GM23338 (cell line): ENCODE results near the gene EML4. TPM values are rescaled to one million over a fixed set of nuclear protein-coding genes. Genes with fewer than 3 reads are reported as not detected.

ENCODE experiments used
- ATAC-seq: fragments of 200-7000 bp; cut with Tn5 transposase; 3 replicates; pipeline ENCODE4 v1.9.1; 2020
- DNase-seq: peaks from one replicate; pipeline ENCODE4 v3.0.0-alpha.2; 2015; ENCODE audit warnings: low spot score
- H2AFZ ChIP-seq: fragments of 200-600 bp; sonication (generic); 2 replicates; pipeline ENCODE4 v1.8.0; 2016; ENCODE audit warnings: antibody characterized with exemption, mild to moderate bottlenecking, moderate library complexity
- H3F3A ChIP-seq: fragments of 200-600 bp; sonication (generic); replicated peaks from 2 replicates; pipeline ENCODE4 v1.8.0; 2017; ENCODE audit warnings: antibody characterized with exemption, mixed run types, low read depth
- H3K27ac ChIP-seq: fragments of 200-600 bp; sonication (generic); 2 replicates; pipeline ENCODE4 v1.6.1; 2016; ENCODE audit warnings: low read depth
- H3K27me3 ChIP-seq: fragments of 200-600 bp; sonication (generic); 2 replicates; pipeline ENCODE4 v1.8.0; 2016; ENCODE audit warnings: mild to moderate bottlenecking, mixed run types, moderate library complexity; ENCODE audit not compliant: insufficient read depth
- H3K36me3 ChIP-seq: fragments of 200-600 bp; sonication (generic); 2 replicates; pipeline ENCODE4 v1.8.0; 2016; ENCODE audit warnings: mild to moderate bottlenecking; ENCODE audit not compliant: insufficient read depth
- H3K4me1 ChIP-seq: fragments of 200-600 bp; sonication (generic); 2 replicates; pipeline ENCODE4 v1.8.0; 2016; ENCODE audit warnings: mild to moderate bottlenecking, moderate library complexity; ENCODE audit not compliant: insufficient read depth
- H3K4me2 ChIP-seq: fragments of 200-600 bp; sonication (generic); 2 replicates; pipeline ENCODE4 v1.7.1; 2017; ENCODE audit warnings: mixed run types
- H3K4me3 ChIP-seq: fragments of 200-600 bp; sonication (generic); 2 replicates; pipeline ENCODE4 v1.6.1; 2016; ENCODE audit warnings: mixed run types
- H3K79me2 ChIP-seq: fragments of 200-600 bp; sonication (generic); replicated peaks from 2 replicates; pipeline ENCODE4 v1.8.0; 2017; ENCODE audit warnings: mild to moderate bottlenecking; ENCODE audit not compliant: insufficient read depth
- H3K9me2 ChIP-seq: fragments of 200-600 bp; sonication (generic); 2 replicates; pipeline ENCODE4 v1.8.0; 2017; ENCODE audit not compliant: insufficient read depth
- H4K20me1 ChIP-seq: fragments of 200-600 bp; sonication (generic); replicated peaks from 2 replicates; pipeline ENCODE4 v1.8.0; 2017; ENCODE audit warnings: mild to moderate bottlenecking; ENCODE audit not compliant: insufficient read depth
- H3K27ac Mint-ChIP-seq: 2 replicates; pipeline ENCODE4 v1.8.0; 2020; ENCODE audit warnings: inconsistent platforms, mild to moderate bottlenecking, moderate library complexity, mixed read lengths
- H3K27me3 Mint-ChIP-seq: 3 replicates; pipeline ENCODE4 v1.8.0; 2022; ENCODE audit warnings: low read depth, mild to moderate bottlenecking, moderate library complexity, mixed read lengths, inconsistent platforms; ENCODE audit not compliant: insufficient read depth, poor library complexity
- H3K36me3 Mint-ChIP-seq: 3 replicates; pipeline ENCODE4 v1.8.0; 2021; ENCODE audit warnings: low read depth, mild to moderate bottlenecking, inconsistent platforms, moderate library complexity, mixed read lengths
- H3K4me1 Mint-ChIP-seq: 3 replicates; pipeline ENCODE4 v1.8.0; 2020; ENCODE audit warnings: mild to moderate bottlenecking, inconsistent platforms, mixed read lengths
- H3K4me3 Mint-ChIP-seq: 3 replicates; pipeline ENCODE4 v1.8.0; 2021; ENCODE audit warnings: moderate library complexity, mild to moderate bottlenecking, inconsistent platforms, mixed read lengths
- H3K9me3 Mint-ChIP-seq: 3 replicates; pipeline ENCODE4 v1.8.0; 2020; ENCODE audit warnings: moderate library complexity, mild to moderate bottlenecking, inconsistent platforms, mixed read lengths
- EZH2phosphoT487 ChIP-seq: fragments of 200-600 bp; sonication (generic); IDR thresholded peaks from one replicate; pipeline ENCODE4 v1.8.1; 2018; ENCODE audit warnings: antibody characterized with exemption; ENCODE audit not compliant: unreplicated experiment
- REST ChIP-seq: IDR thresholded peaks from one replicate; pipeline ENCODE4 v1.6.1; 2018; ENCODE audit warnings: antibody characterized with exemption; ENCODE audit not compliant: unreplicated experiment
- ZNF114 ChIP-seq: fragments of 250-450 bp; sonication (Bioruptor Pico); IDR thresholded peaks from 2 replicates; pipeline ENCODE4 v1.5.0; 2020; ENCODE audit warnings: mild to moderate bottlenecking, moderate library complexity
- polyA plus RNA-seq: library from polyadenylated mRNA; unstranded; fragments of >200 nt; fragmentation: Nextera tagmentation; extraction: Ambion mirVana; gene quantifications from 2 replicates; pipeline ENCODE4 v1.2.1, GENCODE V29; 2016
- total RNA-seq: library from RNA; depleted of rRNA; stranded (reverse); fragments of >200 nt; shearing (Covaris generic); gene quantifications from 2 replicates; pipeline ENCODE4 v1.2.3, GENCODE V29; 2014
- TF ChIP-seq, protein P1 (sequence below), 2 experiments: fragments of 200-600 bp in 1 of 2; sonication (generic) in 1 of 2; conservative IDR thresholded peaks; 2 replicates each; pipeline versions ENCODE4 v1.5.1 to v1.6.1; 2016 to 2017; ENCODE audit warnings: antibody characterized with exemption in 2 of 2, low read depth in 2 of 2, mild to moderate bottlenecking in 2 of 2, moderate library complexity in 1 of 2

The EML4 gene
- total and polyA plus RNA-seq, 2 experiments from 2014 or later: 65.3 to 115 TPM

DNA sequence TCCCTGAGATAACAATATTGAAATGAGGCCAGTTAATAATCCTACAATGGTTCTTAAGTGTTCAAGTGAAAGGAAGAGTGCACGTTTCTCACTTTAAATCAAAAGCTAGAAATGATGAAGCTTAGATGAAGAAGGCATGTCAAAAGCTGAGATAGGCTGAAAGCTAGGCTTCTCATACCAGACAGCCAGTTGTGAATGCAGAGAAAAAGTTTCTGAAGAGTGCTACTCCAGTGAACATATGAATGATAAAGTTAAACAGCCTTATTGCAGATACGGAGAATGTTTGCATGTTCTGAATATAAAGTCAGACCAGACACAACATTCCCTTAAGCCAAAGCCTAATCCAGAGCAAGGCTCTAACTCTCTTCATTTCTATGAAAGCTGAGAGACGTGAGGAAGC is 51.4 kb downstream of the EML4 start (continued):
- TF ChIP-seq EZH2phosphoT487: no peak
- TF ChIP-seq, protein P1, sequence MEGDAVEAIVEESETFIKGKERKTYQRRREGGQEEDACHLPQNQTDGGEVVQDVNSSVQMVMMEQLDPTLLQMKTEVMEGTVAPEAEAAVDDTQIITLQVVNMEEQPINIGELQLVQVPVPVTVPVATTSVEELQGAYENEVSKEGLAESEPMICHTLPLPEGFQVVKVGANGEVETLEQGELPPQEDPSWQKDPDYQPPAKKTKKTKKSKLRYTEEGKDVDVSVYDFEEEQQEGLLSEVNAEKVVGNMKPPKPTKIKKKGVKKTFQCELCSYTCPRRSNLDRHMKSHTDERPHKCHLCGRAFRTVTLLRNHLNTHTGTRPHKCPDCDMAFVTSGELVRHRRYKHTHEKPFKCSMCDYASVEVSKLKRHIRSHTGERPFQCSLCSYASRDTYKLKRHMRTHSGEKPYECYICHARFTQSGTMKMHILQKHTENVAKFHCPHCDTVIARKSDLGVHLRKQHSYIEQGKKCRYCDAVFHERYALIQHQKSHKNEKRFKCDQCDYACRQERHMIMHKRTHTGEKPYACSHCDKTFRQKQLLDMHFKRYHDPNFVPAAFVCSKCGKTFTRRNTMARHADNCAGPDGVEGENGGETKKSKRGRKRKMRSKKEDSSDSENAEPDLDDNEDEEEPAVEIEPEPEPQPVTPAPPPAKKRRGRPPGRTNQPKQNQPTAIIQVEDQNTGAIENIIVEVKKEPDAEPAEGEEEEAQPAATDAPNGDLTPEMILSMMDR (conservative IDR thresholded peaks at IDR 0.05; ENCODE audit: low read depth in 2 of 2): no peak

DNA sequence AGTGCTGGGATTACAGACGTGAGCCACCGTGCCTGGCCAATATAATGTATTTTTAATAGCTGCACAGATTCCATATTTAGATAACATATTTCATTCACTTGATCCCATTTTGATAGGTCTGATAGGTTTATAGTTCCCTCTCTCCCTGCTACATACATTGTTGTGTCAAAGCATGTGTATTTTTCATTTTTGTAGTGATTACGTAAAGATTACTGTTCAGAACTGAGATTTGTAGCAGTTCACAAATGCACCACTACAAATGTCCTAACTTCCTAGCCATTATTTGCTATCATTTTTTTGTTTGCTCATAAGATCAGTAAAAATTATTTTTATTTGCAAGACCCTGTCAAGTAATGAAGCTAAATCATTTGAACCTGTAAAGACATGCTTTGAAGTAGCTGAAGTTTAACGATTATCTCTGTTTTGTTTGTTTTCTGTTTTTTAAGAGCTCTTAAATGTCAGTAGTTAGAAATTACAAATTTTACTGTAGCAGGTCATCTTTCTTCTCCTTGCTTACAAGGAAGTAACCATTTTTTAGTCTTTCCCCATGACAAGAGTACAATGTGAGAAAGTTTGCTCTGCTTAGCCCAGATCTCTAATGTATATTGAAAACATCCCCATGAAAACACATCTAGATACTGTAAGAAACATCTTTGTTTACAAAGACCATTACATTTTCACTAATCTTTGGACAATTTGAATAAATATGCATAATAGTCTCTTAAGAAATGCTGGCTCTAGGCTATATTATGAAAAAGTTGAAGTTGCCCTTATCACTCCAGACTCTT is 54.1 kb downstream of the EML4 start:
- H3K27ac ChIP-seq: no peak overlapping the region
- H3K27me3 Mint-ChIP-seq: peaks cover 2% of the 10 kb centered on the region

More for the DNA sequence above, 54.1 kb downstream of the EML4 start:
- Mint-ChIP-seq H3K36me3 (no peaks in the 10 kb centered on the region; the same call in 2 of the 3 replicates), H3K4me1 (peaks cover 15% of the 10 kb centered on the region; the same call in 2 of the 3 replicates), H3K27ac (no peak overlapping the region), H3K4me3 (no peak overlapping the region), H3K9me3 (no peaks in the 10 kb centered on the region)
- no peaks in the 10 kb centered on the region for H3F3A ChIP-seq
- no peaks in the 10 kb centered on the region for H3K36me3 ChIP-seq
- peaks cover 96% of the 10 kb centered on the region for H3K79me2 ChIP-seq
- H4K20me1 ChIP-seq: peaks cover 25% of the 10 kb centered on the region
- no peak overlapping the region for H3K4me3 ChIP-seq
- TF ChIP-seq ZNF114 (CRISPR knock-in tag): no peak
- no peak for TF ChIP-seq REST
- ATAC-seq (no peak), DNase-seq (no peak)
- H3K27me3 ChIP-seq: no peaks in the 10 kb centered on the region
- H3K4me2 ChIP-seq: no peak overlapping the region
- no peak overlapping the region for H2AFZ ChIP-seq
- H3K4me1 ChIP-seq: no peaks in the 10 kb centered on the region
- no peaks in the 10 kb centered on the region for H3K9me2 ChIP-seq
